NCI-H146 treated with DMSO at 0.1 percent for 48 hours (cell line): Measurements from ENCODE around the gene EMC8.
"Not testable (repeated sequence)": the region's sequence is repeated elsewhere in the genome, so short reads cannot be mapped to it uniquely, and the experiment has no call there.

Experiments
- DNase-seq: peaks from one replicate; lab custom pipeline; 2025; ENCODE audit not compliant: unreplicated experiment; lab: John Stamatoyannopoulos, UW

The EMC8 gene

GRCh38 chr16:85816159-85816558, 16.8 kb upstream of the EMC8 start:
- no peak for DNase-seq

DNA sequence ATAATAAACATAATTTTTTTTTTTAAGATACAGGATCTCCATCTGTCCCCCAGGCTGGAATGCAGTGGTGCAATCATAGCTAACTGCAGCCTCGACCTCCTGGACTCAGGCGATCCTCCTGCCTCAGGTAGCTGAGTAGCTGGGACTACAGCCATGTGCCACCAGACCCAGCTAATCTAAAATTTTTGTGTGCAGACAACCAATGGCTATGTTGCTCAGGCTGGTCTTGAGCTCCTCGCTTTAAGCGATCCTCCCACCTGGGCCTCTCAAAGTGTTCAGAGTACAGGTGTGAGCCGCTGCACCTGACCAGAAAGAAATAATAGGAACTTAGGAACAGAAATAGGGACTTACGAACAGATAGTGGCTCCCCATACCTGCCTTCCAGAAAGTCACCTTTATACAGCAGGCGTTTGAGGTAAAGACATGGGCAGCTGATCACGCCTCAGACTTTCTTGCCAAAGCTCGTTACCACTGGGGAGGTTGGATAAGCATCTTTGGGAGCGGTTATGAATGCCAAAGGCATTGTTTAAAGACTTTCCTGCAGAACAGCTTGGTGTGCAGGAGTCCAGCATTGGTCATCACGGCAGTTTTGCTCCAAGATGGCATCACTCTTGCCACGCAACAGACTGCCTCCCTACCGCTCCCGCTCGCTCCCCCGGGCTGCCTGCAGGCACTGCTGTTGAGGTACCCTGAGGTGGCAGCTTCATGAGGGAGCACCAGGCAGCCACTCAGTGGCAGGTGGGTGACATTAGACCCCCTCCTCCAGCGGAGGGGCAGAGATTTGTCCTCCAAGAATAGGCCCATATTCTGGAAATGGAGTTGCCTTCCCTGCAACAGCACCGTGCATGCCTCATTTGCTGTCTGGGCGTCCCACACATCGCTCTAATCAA, 13.7 kb upstream of the EMC8 start:
- DNase-seq, result no peak

- no peak for DNase-seq
Observed at GRCh38 chr16:85812031-85812807, 12.9 kb upstream of the EMC8 start.

DNA sequence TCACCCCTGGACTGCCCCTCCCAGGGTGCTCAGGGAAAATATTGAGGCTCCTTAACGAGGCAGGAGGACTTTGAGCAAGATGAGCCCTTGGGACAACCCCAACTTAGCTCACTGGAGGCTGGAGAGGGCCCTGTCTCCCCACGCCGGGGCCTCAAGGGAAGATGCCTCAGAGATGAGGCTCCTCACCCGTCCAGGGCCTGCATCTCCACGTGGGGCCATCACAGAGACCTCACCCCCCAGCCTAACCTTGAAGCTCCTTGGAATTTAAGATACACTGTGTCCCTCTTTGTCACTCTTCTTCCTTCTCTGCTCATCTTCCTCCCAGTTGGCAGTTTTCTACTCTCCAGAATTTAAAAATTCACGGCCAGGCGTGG, 11.4 kb upstream of the EMC8 start:
- DNase-seq, result no peak

DNA sequence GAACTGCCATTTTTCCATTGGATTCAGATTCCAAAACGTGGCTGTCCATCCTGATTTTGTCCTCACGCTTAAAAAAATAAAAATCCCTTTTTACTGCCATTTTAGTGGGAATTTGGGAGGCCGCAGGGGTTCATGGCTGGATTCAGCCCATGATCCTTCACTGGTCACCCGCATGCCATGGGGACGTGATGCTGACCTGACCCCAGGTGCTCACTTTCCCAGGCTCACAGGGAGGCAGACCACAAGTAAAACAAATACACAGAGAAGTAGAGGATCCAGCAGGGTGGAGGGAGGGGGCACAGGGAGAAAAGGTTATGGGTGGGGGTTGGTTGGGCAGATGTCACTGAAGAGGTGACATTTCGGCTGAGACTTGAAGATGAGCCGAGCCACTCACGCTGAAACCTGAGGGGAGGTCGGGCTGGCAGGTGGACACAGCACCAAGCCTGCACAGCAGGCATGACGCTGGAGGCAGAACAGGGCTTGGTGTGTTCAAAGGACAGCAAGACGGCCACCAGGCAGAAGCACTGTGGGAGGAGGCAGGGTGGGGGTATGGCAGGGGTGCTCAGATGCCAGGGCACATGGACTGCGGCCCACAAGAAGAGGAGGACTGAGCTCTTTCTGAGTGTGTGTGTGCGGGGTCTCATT, 10.9 kb upstream of the EMC8 start:
- no peak for DNase-seq

DNA sequence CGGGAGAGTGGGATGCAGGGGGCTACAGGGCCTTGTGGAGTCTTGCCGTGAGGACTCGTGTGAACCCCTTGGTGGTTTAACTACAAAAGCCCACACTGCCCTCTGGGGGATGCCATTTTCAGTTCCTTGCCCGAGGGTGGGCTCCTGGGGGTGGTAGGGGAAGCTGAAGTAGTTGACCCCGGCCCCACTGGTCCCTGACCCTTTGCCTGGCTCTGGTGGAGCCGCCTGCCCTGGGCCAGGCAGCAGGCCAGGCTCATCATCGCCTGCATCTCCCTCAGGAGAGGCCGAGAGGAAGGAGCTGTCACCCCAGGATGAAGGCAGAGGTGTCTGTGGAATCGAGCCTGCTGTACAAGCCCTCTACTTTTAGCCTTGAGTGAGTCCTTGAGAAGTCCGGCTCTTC, 10.3 kb upstream of the EMC8 start:
- DNase-seq, result no peak

DNA sequence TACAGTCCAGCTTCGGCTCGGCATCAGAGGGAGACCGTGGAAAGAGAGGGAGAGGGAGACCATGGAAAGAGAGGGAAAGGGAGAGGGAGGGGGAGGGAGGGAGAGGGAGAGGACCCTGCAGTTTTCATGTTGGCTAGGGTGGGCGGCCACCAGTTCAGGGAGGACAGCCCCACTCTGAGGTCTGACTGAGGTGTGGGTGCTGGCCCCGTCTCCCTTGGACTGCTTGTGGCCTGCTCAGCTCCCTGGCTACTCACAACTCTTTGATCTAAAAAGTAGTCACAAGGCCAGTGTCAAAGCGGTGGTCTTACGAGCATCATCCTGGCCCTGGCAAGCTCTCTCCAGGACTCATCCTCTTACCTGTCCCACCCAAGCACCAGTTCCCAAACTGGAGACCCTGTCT, 9.6 kb upstream of the EMC8 start:
- DNase-seq, result no peak

DNA sequence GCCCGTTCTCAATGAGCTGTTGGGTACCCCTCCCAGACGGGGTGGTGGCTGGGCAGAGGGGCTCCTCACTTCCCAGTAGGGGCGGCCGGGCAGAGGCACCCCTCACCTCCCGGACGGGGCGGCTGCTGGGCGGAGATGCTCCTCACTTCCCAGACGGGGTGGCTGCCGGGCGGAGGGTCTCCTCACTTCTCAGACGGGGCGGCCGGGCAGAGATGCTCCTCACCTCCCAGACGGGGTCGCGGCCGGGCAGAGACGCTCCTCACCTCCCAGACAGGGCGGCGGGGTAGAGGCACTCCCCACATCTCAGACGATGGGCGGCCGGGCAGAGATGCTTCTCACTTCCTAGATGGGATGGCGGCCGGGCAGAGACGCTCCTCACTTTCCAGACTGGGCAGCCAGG, 8.8 kb upstream of the EMC8 start:
- DNase-seq, result not testable (repeated sequence)

DNA sequence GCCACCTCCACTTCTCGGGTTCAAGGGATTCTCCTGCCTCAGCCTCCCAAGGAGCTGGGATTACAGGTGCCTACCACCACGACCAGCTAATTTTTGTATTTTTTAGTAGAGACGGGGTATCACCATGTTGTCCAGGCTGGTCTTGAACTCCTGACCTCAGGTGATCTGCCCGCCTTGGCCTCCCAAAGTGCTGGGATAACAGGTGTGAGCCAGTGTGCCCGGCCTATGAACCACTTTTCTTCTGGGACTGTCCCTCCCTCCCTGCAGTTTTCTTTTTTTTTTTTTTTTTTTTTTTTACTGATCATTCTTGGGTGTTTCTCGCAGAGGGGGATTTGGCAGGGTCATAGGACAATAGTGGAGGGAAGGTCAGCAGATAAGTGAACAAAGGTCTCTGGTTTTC, 8.0 kb upstream of the EMC8 start:
- DNase-seq, result not testable (repeated sequence)

DNA sequence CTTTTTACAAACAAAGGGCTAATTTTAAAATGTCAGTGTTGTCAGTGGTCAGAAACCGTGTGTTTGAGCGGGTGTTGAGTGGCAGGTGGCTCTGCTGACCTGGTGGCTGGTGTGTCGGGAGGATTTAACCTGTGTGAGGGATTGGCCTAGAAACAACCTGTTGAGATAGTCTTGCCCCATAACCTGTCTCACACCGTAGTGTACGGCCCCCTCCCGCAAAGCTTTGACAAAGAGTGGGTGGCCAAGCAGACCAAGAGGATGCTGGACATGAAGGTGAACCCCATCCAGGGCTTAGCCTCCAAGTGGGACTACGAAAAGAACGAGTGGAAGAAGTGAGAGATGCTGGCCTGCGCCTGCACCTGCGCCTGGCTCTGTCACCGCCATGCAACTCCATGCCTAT, 7.2 kb upstream of the EMC8 start:
- DNase-seq, result no peak

DNA sequence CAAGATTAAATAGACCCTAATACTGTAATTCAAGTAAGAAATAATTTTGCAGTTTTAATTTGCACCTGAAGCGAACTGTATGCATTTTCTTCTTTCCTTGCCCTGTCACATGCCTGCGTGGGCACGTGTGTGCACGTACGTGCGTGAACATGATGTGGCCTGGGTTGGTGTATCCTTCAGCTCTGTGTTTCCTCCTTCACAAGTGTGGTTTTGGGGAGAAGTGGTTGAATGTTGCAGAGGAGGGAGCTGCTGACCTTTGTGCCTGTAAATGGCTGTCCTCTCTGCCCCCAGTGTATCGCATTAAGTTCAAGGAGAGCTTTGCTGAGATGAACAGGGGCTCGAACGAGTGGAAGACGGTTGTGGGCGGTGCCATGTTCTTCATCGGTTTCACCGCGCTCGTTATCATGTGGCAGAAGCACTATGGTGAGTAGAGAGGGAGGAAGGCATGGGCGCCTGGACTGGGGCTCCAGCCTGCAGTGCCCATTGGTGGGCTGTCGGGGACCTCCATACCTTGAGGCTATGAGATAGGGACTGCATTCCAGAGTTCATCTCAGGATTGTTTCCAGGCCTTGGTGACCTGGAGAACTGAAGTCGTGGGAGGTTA, 6.2 kb upstream of the EMC8 start:
- DNase-seq, result no peak

DNA sequence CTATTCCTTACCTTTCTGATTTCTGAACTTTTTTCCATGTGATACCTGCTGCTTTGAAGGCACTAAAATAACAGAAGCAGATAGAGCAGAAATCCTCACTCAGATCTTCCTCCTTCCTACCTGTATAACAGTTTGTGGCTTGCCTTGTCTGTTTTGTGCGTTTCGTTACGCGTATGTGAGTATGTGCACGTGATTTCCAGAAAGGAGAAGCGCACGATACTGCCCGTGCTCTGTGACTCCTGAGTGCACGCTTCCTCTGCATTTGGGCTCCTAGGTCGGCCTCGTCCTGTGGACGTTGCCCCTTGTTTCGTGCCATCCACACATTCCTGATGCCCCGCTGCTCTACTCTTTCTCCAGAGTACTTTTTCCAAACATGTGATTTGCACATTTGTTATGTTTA, 4.2 kb upstream of the EMC8 start:
- DNase-seq, result no peak

GRCh38 chr16:85800321-85800669, 951 bp upstream of the EMC8 start:
- DNase-seq, result peak; percentile 18

DNA sequence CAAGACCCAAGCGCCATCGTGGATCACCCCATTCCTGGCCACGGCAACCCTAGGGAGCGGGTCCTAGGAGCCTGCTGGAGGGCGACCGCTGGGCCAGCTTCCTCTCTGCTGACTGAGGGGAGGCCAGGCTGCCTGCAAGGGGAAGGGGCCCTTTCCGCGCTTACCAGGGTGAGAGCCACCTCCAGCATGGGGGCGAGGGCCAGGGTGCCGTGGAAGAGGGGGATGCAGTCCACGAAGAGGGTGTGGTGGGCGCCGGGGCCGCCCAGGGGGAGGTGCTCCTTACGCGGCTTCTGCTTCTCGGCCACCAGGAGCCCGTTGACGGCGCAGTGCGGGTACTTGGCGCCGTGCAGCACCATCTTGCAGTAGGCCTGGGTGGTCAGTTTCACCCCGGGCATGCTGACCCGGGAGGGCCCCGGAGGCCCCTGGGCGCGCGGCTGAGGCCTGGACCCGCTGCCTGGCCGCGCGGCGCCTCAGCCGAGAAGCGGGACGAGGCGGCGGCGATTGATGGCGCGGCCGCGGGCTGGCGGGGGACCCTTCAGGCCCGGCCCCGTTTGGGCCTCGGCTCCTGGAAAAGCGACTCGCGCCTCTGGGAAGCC, 345 bp downstream of the EMC8 start:
- DNase-seq, result no peak

- no peak for DNase-seq
Observed at GRCh38 chr16:85798283-85798776, 1.0 kb downstream of the EMC8 start.

DNA sequence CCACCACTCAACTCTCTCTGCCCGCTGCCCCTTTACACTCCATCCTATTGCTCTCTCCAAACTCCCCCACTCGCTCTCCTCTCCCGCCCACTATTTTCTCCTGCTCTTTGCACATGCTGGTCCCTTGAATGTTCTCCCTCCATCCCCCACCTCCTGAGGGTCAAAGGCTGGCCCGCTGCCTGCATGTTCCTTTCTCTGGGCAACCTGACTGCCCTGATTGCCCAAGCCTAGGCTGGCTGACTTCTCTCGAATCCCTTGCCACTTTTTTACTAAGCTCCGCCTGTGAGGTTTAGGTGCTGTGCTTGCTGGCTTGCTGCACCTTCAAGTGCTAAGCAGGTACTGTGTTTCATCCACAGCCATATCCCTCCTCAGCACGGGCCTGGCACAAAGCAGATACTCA, 2.7 kb downstream of the EMC8 start:
- no peak for DNase-seq

- DNase-seq, result no peak
Observed at GRCh38 chr16:85796152-85796551, 3.2 kb downstream of the EMC8 start.

DNA sequence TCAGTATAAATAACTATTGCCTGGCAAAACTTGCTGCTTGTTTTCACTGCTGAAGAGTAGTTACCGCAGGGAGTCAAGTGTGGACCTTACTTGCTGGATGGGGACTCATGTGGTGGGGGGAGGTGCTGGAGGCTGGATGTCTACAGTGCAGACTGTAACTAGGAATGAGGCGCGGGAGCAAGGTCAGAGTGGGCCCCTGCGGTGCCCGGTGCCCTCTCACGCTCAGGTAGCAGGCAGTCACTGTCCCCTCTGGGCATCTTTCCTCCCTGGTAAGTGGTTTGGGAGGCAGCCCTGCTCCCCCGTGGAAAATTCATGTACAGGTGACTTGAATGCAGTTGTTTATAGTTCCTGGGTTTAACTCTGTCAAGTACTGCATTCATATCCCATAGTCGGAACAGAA, 4.6 kb downstream of the EMC8 start:
- DNase-seq, result no peak

- no peak for DNase-seq
Observed at GRCh38 chr16:85793662-85794298, 5.6 kb downstream of the EMC8 start.

GRCh38 chr16:85789773-85790172, 9.6 kb downstream of the EMC8 start:
- no peak for DNase-seq

DNA sequence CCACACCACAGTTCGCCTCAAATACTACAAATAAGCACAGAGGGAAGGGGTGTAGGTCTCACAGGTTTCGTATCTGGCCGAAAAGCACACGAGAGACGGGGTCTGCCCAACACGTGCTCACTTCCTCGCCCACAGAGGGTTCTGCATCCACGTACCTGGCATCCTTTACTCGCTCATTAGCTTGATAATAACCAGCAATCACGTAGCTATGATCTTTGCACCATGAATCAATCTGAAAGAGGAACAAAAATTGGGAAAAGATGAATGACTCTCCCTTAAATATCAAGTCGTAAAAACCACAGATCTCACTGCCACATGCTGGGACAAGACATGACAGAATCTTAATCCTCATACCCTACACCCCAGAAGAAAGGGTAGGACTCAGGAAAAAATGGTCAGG, 10.5 kb downstream of the EMC8 start:
- no peak for DNase-seq
